Liver (tissue), 9 donors: ENCODE results near the gene NUPR1. TPM values are rescaled to one million over a fixed set of nuclear protein-coding genes. Genes with fewer than 3 reads are reported as not detected.

ENCODE experiments used
- DNase-seq: peaks from one replicate; pipeline ENCODE4 v3.0.0-alpha.2; 2017; ENCODE audit warnings: low spot score
- H3K27ac ChIP-seq, 2 donors: one replicate each; pipeline ENCODE4 v1.7.0; 2013; ENCODE audit warnings: inconsistent platforms in 2 of 2, low read length in 2 of 2, control low read depth in 1 of 2, low read depth in 1 of 2, mild to moderate bottlenecking in 1 of 2
- H3K27me3 ChIP-seq, 4 donors: one replicate each; pipeline versions ENCODE4 v1.6.1 to v1.7.0; 2013; ENCODE audit warnings: low read length in 3 of 4, inconsistent platforms in 1 of 4, mild to moderate bottlenecking in 1 of 4, moderate library complexity in 1 of 4; ENCODE audit not compliant: control insufficient read depth in 4 of 4, insufficient read depth in 4 of 4
- H3K36me3 ChIP-seq, 4 donors: one replicate each; pipeline versions ENCODE4 v1.6.1 to v1.7.0; 2013; ENCODE audit warnings: low read length in 3 of 4, mild to moderate bottlenecking in 3 of 4, low read depth in 1 of 4, moderate library complexity in 1 of 4; ENCODE audit not compliant: control insufficient read depth in 4 of 4, insufficient read depth in 3 of 4
- H3K4me1 ChIP-seq, 4 donors: one replicate each; pipeline versions ENCODE4 v1.6.1 to v1.7.0; 2013; ENCODE audit warnings: low read length in 3 of 4, mild to moderate bottlenecking in 3 of 4, moderate library complexity in 1 of 4; ENCODE audit not compliant: control insufficient read depth in 4 of 4, insufficient read depth in 4 of 4
- H3K4me3 ChIP-seq, 3 donors: one replicate each; pipeline versions ENCODE4 v1.6.1 to v1.7.0; 2013; ENCODE audit warnings: low read length in 3 of 3, control low read depth in 1 of 3, low read depth in 1 of 3, mild to moderate bottlenecking in 1 of 3
- H3K9ac ChIP-seq, 2 donors: one replicate each; pipeline ENCODE4 v1.7.0; 2013; ENCODE audit warnings: low read length in 2 of 2, mild to moderate bottlenecking in 2 of 2, moderate library complexity in 2 of 2, control low read depth in 1 of 2, low read depth in 1 of 2
- H3K9me3 ChIP-seq, 4 donors: one replicate each; pipeline versions ENCODE4 v1.6.1 to v1.7.0; 2013; ENCODE audit warnings: low read length in 3 of 4; ENCODE audit not compliant: control insufficient read depth in 4 of 4
- ATF3 ChIP-seq: IDR thresholded peaks from 2 replicates; pipeline ENCODE4 v1.6.1; 2016; ENCODE audit warnings: antibody characterized with exemption
- CTCF ChIP-seq: fragments of 150-350 bp; IDR thresholded peaks from 2 replicates; pipeline ENCODE4 v1.5.1; 2017; ENCODE audit warnings: improper control_type of control experiment, low read depth, low read length; ENCODE audit not compliant: missing input control
- FOXA1 ChIP-seq: IDR thresholded peaks from 2 replicates; pipeline ENCODE4 v1.6.1; 2016; ENCODE audit warnings: antibody characterized with exemption
- HNF4A ChIP-seq, 2 donors: conservative IDR thresholded peaks; 2 replicates each; pipeline ENCODE4 v1.6.1; 2016; ENCODE audit warnings: antibody characterized with exemption in 2 of 2, mild to moderate bottlenecking in 2 of 2
- RAD21 ChIP-seq, 2 donors: IDR thresholded peaks; 2 replicates each; pipeline ENCODE4 v1.6.1; 2016; ENCODE audit warnings: antibody characterized with exemption in 2 of 2, mild to moderate bottlenecking in 2 of 2
- REST ChIP-seq: IDR thresholded peaks from 2 replicates; pipeline ENCODE4 v1.6.1; 2016; ENCODE audit warnings: antibody characterized with exemption, mild to moderate bottlenecking
- SP1 ChIP-seq: IDR thresholded peaks from 2 replicates; pipeline ENCODE4 v1.6.1; 2018; ENCODE audit warnings: antibody characterized with exemption, mild to moderate bottlenecking
- TAF1 ChIP-seq: conservative IDR thresholded peaks from 2 replicates; pipeline ENCODE4 v1.6.1; 2016; ENCODE audit warnings: antibody characterized with exemption, mild to moderate bottlenecking
- WGBS: extraction: QIAGEN DNeasy Blood & Tissue Kit; methylation state at CpG from one replicate; pipeline ENCODE4 v1.1.7; 2013; 5-methylcytosine and 5-hydroxymethylcytosine counted together
- polyA plus RNA-seq, 2 donors: library from polyadenylated mRNA; stranded (reverse) in 1 of 2; unstranded in 1 of 2; fragments of 200-250 nt in 1 of 2; fragments of >200 nt in 1 of 2; fragmentation: Nextera tagmentation in 1 of 2; extraction: Ambion mirVana in 1 of 2; gene quantifications; one replicate each; pipeline versions ENCODE4 v1.2.1 to v1.2.3, GENCODE V29; 2013 to 2015
- total RNA-seq, 2 donors: library from RNA; depleted of rRNA; stranded (reverse); fragments of >200 nt; gene quantifications; one replicate each; pipeline ENCODE4 v1.2.3, GENCODE V29; 2014
- donor health status: healthy.
- donor health status: healthy.
- donor health status: healthy.
- donor health status: healthy.
- donor health status: healthy.

The NUPR1 gene
- total and polyA plus RNA-seq, 4 donors: 10.9 to 305 (median 62.6) TPM

- no peak for TF ChIP-seq REST
Observed at GRCh38 chr16:28585674-28586073, 46.9 kb upstream of the NUPR1 start (continued).

- DNase-seq: no peak
- TF ChIP-seq CTCF (no peak), FOXA1 (no peak), HNF4A (conservative IDR thresholded peaks at IDR 0.05) (no peak), ATF3 (no peak)
- peaks cover 6 to 40% (median 17%) of the 10 kb centered on the region in 4 donors for H3K36me3 ChIP-seq
- WGBS: 97% methylated on average over 15 of the region's 15 CpGs
- H3K27ac ChIP-seq: no peak overlapping the region
- H3K27me3 ChIP-seq: no peaks in the 10 kb centered on the region
- no peaks in the 10 kb centered on the region for H3K9me3 ChIP-seq
- no peak overlapping the region for H3K4me3 ChIP-seq
- H3K4me1 ChIP-seq: no peaks in the 10 kb centered on the region
- no peak overlapping the region for H3K9ac ChIP-seq
Observed at GRCh38 chr16:28580726-28581315, 42.0 kb upstream of the NUPR1 start.

- no peak for TF ChIP-seq SP1
- TF ChIP-seq TAF1: no peak
- TF ChIP-seq RAD21 (IDR thresholded peaks at IDR 0.05): no peak
- no peak for TF ChIP-seq CTCF
Observed at GRCh38 chr16:28575446-28576109, 36.8 kb upstream of the NUPR1 start.

More at GRCh38 chr16:28575446-28576109, 36.8 kb upstream of the NUPR1 start:
- H3K27ac ChIP-seq: no peak overlapping the region
- no peaks in the 10 kb centered on the region for H3K27me3 ChIP-seq
- no peaks in the 10 kb centered on the region for H3K9me3 ChIP-seq
- H3K4me1 ChIP-seq: peaks cover 0 to 4% (median 0%) of the 10 kb centered on the region in 4 donors
- H3K36me3 ChIP-seq: peaks cover 0 to 3% (median 1%) of the 10 kb centered on the region in 4 donors
- no peak for DNase-seq
- no peak overlapping the region for H3K9ac ChIP-seq
- WGBS: 85% methylated on average over 8 of the region's 8 CpGs
- H3K4me3 ChIP-seq: no peak overlapping the region
